ENCODE results near the gene WASHC3.

WASHC3 gene

GRCh38 chr12:101963697-101964096 lies 98.1 kb downstream of the WASHC3 start:
- in situ Hi-C loops (cut with HindIII; ENCODE audit: low sequenced_read_pairs): no loop called here
- no peak overlapping the region for H3K4me3 ChIP-seq (ENCODE audit: low read depth, low read length)
- no peak for DNase-seq (ENCODE audit: low read depth)
- TF ChIP-seq CTCF (IDR thresholded peaks at IDR 0.05; ENCODE audit: low read depth, low read length, missing control alignments): no peak

All from astrocyte of the cerebellum (primary cell).